Astrocyte (in vitro differentiated cells and primary cell): ENCODE results near the gene LYRM7. TPM values are rescaled to one million over a fixed set of nuclear protein-coding genes. Genes with fewer than 3 reads are reported as not detected.
A peak's percentile ranks its signal among the peaks of the same experiment; 100 is the strongest.

ENCODE experiments used
- DNase-seq: peaks from one replicate; pipeline ENCODE4 v3.0.0-alpha.2; 2010; ENCODE audit warnings: low read depth
- FAIRE-seq: peaks from 2 replicates; lab custom pipeline; 2011; peaks lifted over from hg19 to GRCh38; lab: Jason Lieb, UNC
- H2AFZ ChIP-seq: 2 replicates; pipeline ENCODE4 v1.6.0; 2012; ENCODE audit warnings: low read depth, low read length, inconsistent platforms
- H3K27ac ChIP-seq: 2 replicates; pipeline ENCODE4 v1.5.1; 2011; ENCODE audit warnings: low read depth, low read length, inconsistent platforms
- H3K27me3 ChIP-seq: 2 replicates; pipeline ENCODE4 v1.6.0; 2011; ENCODE audit warnings: low read length, inconsistent platforms; ENCODE audit not compliant: insufficient read depth
- H3K36me3 ChIP-seq: 2 replicates; pipeline ENCODE4 v1.5.1; 2011; ENCODE audit warnings: low read length, inconsistent platforms; ENCODE audit not compliant: insufficient read depth
- H3K4me1 ChIP-seq: 2 replicates; pipeline ENCODE4 v1.5.1; 2011; ENCODE audit warnings: low read length, inconsistent platforms; ENCODE audit not compliant: insufficient read depth
- H3K4me2 ChIP-seq: 2 replicates; pipeline ENCODE4 v1.6.0; 2012; ENCODE audit warnings: low read length, inconsistent platforms
- H3K4me3 ChIP-seq: 2 replicates; pipeline ENCODE4 v1.5.1; 2011; ENCODE audit warnings: low read depth, mild to moderate bottlenecking, low read length, inconsistent platforms; ENCODE audit not compliant: insufficient read depth
- H3K79me2 ChIP-seq: 2 replicates; pipeline ENCODE4 v1.6.0; 2012; ENCODE audit warnings: mild to moderate bottlenecking, low read length, inconsistent platforms; ENCODE audit not compliant: insufficient read depth
- H3K9ac ChIP-seq: 2 replicates; pipeline ENCODE4 v1.6.0; 2012; ENCODE audit warnings: mild to moderate bottlenecking, low read length, inconsistent platforms
- H3K9me3 ChIP-seq: 2 replicates; pipeline ENCODE4 v1.5.1; 2012; ENCODE audit warnings: low read depth, mild to moderate bottlenecking, low read length, inconsistent platforms; ENCODE audit not compliant: insufficient read depth
- H4K20me1 ChIP-seq: 2 replicates; pipeline ENCODE4 v1.6.0; 2012; ENCODE audit warnings: low read length, inconsistent platforms; ENCODE audit not compliant: insufficient read depth
- H3K27ac Mint-ChIP-seq: one replicate; pipeline ENCODE4 v1.8.0; 2021; ENCODE audit warnings: mild to moderate bottlenecking, mixed read lengths; ENCODE audit not compliant: unreplicated experiment
- H3K27me3 Mint-ChIP-seq: one replicate; pipeline ENCODE4 v1.8.0; 2021; ENCODE audit warnings: low read depth, mixed read lengths; ENCODE audit not compliant: unreplicated experiment
- H3K36me3 Mint-ChIP-seq: one replicate; pipeline ENCODE4 v1.8.0; 2021; ENCODE audit warnings: low read depth, mixed read lengths; ENCODE audit not compliant: unreplicated experiment
- H3K4me1 Mint-ChIP-seq: one replicate; pipeline ENCODE4 v1.8.0; 2021; ENCODE audit warnings: low read depth, mixed read lengths; ENCODE audit not compliant: unreplicated experiment
- H3K4me3 Mint-ChIP-seq: one replicate; pipeline ENCODE4 v1.8.0; 2021; ENCODE audit warnings: mild to moderate bottlenecking, moderate library complexity, mixed read lengths; ENCODE audit not compliant: unreplicated experiment
- H3K9me3 Mint-ChIP-seq: one replicate; pipeline ENCODE4 v1.8.0; 2021; ENCODE audit warnings: mild to moderate bottlenecking, mixed read lengths; ENCODE audit not compliant: unreplicated experiment
- CTCF ChIP-seq: IDR thresholded peaks from 2 replicates; pipeline ENCODE4 v1.5.1; 2011; ENCODE audit warnings: low read depth, mild to moderate bottlenecking, inconsistent platforms, low read length, moderate library complexity; ENCODE audit not compliant: insufficient read depth
- EZH2 ChIP-seq: IDR thresholded peaks from 2 replicates; pipeline ENCODE4 v1.6.1; 2012; ENCODE audit warnings: mild to moderate bottlenecking, low read length, inconsistent platforms; ENCODE audit not compliant: insufficient read depth
- total RNA-seq: library from RNA; stranded (reverse); gene quantifications from 2 replicates; pipeline ENCODE4 v1.2.1, GENCODE V29; 2021

LYRM7 gene
- total RNA-seq, 1 donor from 2014 or later = 7.0 TPM

GRCh38 chr5:131218392-131218791, 47.6 kb downstream of the LYRM7 start:
- FAIRE-seq = no peak
- no peak overlapping the region for H3K27ac ChIP-seq

GRCh38 chr5:131220566-131220965, 49.8 kb downstream of the LYRM7 start:
- no peak overlapping the region for H2AFZ ChIP-seq
- no peaks in the 10 kb centered on the region for H3K79me2 ChIP-seq
- no peak overlapping the region for H3K9ac ChIP-seq
- no peaks in the 10 kb centered on the region for H3K4me1 ChIP-seq
- no peaks in the 10 kb centered on the region for H3K27me3 Mint-ChIP-seq
- H3K27me3 ChIP-seq = no peaks in the 10 kb centered on the region
- TF ChIP-seq EZH2 (no peak), CTCF (no peak)
- H3K9me3 ChIP-seq = no peaks in the 10 kb centered on the region
- H3K4me3 ChIP-seq = no peak overlapping the region
- H3K4me1 Mint-ChIP-seq = peaks cover 12% of the 10 kb centered on the region
- no peaks in the 10 kb centered on the region for H3K9me3 Mint-ChIP-seq
- no peaks in the 10 kb centered on the region for H3K36me3 Mint-ChIP-seq
- H3K36me3 ChIP-seq = no peaks in the 10 kb centered on the region
- no peak overlapping the region for H3K27ac ChIP-seq
- no peak overlapping the region for H3K27ac Mint-ChIP-seq
- peak; percentile 8 for DNase-seq
- no peak for FAIRE-seq
- H3K4me2 ChIP-seq = no peak overlapping the region
- H4K20me1 ChIP-seq = no peaks in the 10 kb centered on the region
- no peak overlapping the region for H3K4me3 Mint-ChIP-seq

More at GRCh38 chr5:131218392-131218791, 47.6 kb downstream of the LYRM7 start:
- no peaks in the 10 kb centered on the region for H3K27me3 Mint-ChIP-seq
- H3K4me1 Mint-ChIP-seq = peaks cover 21% of the 10 kb centered on the region
- Histone ChIP-seq H3K79me2 (no peaks in the 10 kb centered on the region), H3K9me3 (no peaks in the 10 kb centered on the region), H2AFZ (no peak overlapping the region), H3K4me2 (no peak overlapping the region), H3K36me3 (no peaks in the 10 kb centered on the region), H4K20me1 (no peaks in the 10 kb centered on the region), H3K27me3 (no peaks in the 10 kb centered on the region), H3K4me3 (no peak overlapping the region), H3K9ac (no peak overlapping the region), H3K4me1 (no peaks in the 10 kb centered on the region)
- no peak overlapping the region for H3K4me3 Mint-ChIP-seq
- DNase-seq = peak; percentile 4
- no peak for TF ChIP-seq EZH2
- TF ChIP-seq CTCF = no peak
- no peak overlapping the region for H3K27ac Mint-ChIP-seq
- no peaks in the 10 kb centered on the region for H3K36me3 Mint-ChIP-seq
- no peaks in the 10 kb centered on the region for H3K9me3 Mint-ChIP-seq

GRCh38 chr5:131221008-131221703, 50.4 kb downstream of the LYRM7 start:
- H3K4me3 Mint-ChIP-seq = no peak overlapping the region
- no peaks in the 10 kb centered on the region for H3K79me2 ChIP-seq
- no peak for FAIRE-seq

More at GRCh38 chr5:131221008-131221703, 50.4 kb downstream of the LYRM7 start:
- DNase-seq = no peak
- H3K27ac Mint-ChIP-seq = no peak overlapping the region
- H3K27ac ChIP-seq = no peak overlapping the region
- no peak for TF ChIP-seq CTCF
- TF ChIP-seq EZH2 = no peak
- H3K4me1 Mint-ChIP-seq = peaks cover 12% of the 10 kb centered on the region
- no peaks in the 10 kb centered on the region for H3K9me3 Mint-ChIP-seq
- no peaks in the 10 kb centered on the region for H3K27me3 Mint-ChIP-seq
- no peaks in the 10 kb centered on the region for H3K9me3 ChIP-seq
- no peaks in the 10 kb centered on the region for H3K4me1 ChIP-seq
- no peak overlapping the region for H3K9ac ChIP-seq
- no peak overlapping the region for H3K4me3 ChIP-seq
- no peak overlapping the region for H3K4me2 ChIP-seq
- H3K27me3 ChIP-seq = no peaks in the 10 kb centered on the region
- no peak overlapping the region for H2AFZ ChIP-seq
- H4K20me1 ChIP-seq = no peaks in the 10 kb centered on the region
- H3K36me3 ChIP-seq = no peaks in the 10 kb centered on the region
- no peaks in the 10 kb centered on the region for H3K36me3 Mint-ChIP-seq
